ENCODE results near the gene G6PC1.
"Not testable (repeated sequence)": the region's sequence is repeated elsewhere in the genome, so short reads cannot be mapped to it uniquely, and the experiment has no call there.

G6PC1 gene

DNA sequence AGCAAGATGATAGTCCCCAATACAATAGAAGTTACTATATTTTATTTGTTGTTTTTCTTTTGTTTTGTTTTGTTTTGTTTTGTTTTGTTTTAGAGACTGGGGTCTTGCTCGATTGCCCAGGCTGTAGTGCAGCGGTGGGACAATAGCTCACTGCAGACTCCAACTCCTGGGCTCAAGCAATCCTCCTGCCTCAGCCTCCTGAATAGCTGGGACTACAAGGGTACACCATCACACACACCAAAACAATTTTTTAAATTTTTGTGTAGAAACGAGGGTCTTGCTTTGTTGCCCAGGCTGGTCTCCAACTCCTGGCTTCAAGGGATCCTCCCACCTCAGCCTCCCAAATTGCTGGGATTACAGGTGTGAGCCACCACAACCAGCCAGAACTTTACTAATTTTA lies 618 bp upstream of the G6PC1 start:
- not testable (repeated sequence) for H3K4me1 ChIP-seq (ENCODE audit: control insufficient read depth in 2 of 2, insufficient read depth in 1 of 2, low read depth in 1 of 2, low read length in 2 of 2); H3K18ac ChIP-seq (ENCODE audit: low read length); H4K8ac ChIP-seq (ENCODE audit: low read depth, low read length); H3K9ac ChIP-seq (ENCODE audit: low read depth, low read length, poor library complexity); H2AFZ ChIP-seq (ENCODE audit: low read length); H2BK120ac ChIP-seq (ENCODE audit: low read depth, low read length); H2AK5ac ChIP-seq (ENCODE audit: low read depth, low read length); H2BK15ac ChIP-seq (ENCODE audit: low read length); H3K14ac ChIP-seq (ENCODE audit: low read length); H3K36me3 ChIP-seq (replicated peaks in 1 of 2; ENCODE audit: control insufficient read depth in 2 of 2, insufficient read depth in 2 of 2, low read length in 2 of 2); H4K91ac ChIP-seq (ENCODE audit: low read depth, low read length, poor library complexity); H3K9me3 ChIP-seq (replicated peaks in 1 of 2; ENCODE audit: control insufficient read depth in 2 of 2, insufficient read depth in 1 of 2, low read depth in 1 of 2, low read length in 2 of 2); H3K23ac ChIP-seq (ENCODE audit: low read depth, low read length, poor library complexity); H2BK12ac ChIP-seq (ENCODE audit: low read length); H3K4me3 ChIP-seq (ENCODE audit: low read length in 2 of 2); H3K79me1 ChIP-seq (ENCODE audit: low read depth, low read length); H3K4ac ChIP-seq (ENCODE audit: low read length); H3K4me2 ChIP-seq (ENCODE audit: insufficient read depth, low read length, poor library complexity, severe bottlenecking); DNase-seq (ENCODE audit: low spot score); H2BK5ac ChIP-seq (ENCODE audit: low read length); H3K27ac ChIP-seq (replicated peaks; ENCODE audit: low read length)
- peaks cover 0 to 31% (median 0%) of the 10 kb centered on the region in 3 experiments for H3K27me3 ChIP-seq (ENCODE audit: control insufficient read depth in 3 of 3, insufficient read depth in 3 of 3, low read depth in 1 of 3, low read length in 3 of 3)
- no CpG with 5 or more reads among the region's 3 CpGs for WGBS, 2 donors (ENCODE audit: extremely low coverage in 2 of 2, insufficient read length in 2 of 2, insufficient replicate concordance in 1 of 2)

DNA sequence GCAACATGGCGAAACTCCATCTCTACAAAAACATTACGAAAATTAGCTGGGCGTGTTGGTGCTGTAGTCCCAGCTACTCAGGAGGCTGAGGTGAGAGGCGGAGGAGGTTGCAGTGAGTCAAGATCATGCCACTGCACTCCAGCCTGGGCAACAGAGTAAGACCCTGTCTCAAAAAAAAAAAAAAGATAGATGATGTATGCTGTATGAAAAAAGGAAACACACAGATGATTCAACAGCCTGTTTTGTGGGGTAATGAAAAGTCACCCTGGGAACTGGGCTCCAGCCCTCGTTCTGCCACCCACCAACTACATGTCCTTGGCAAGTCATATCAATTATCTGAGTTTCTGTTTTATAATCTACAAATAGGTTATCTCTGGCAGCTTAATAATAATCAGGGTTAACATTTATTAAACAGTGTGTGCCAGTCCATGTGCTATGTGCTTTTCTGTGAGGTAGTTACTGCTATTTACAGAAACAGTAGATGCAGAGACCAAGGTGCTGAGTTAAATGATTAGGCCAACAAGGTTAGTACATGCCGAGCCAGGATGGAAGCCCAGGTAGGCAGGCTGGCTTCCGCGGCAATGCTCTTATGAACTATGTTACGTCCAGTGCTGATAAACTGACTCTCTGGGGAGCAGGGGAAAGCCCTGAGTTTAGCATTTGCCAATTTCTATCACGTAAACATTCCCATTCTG lies 1.1 kb downstream of the G6PC1 start:
- Histone ChIP-seq H3K18ac (ENCODE audit: low read length) (no peak overlapping the region), H3K27me3 (ENCODE audit: control insufficient read depth in 3 of 3, insufficient read depth in 3 of 3, low read depth in 1 of 3, low read length in 3 of 3) (peaks cover 0 to 32% (median 0%) of the 10 kb centered on the region in 3 experiments), H3K27ac (replicated peaks; ENCODE audit: low read length) (no peak overlapping the region), H3K4me3 (ENCODE audit: low read length in 2 of 2) (no peak overlapping the region), H2BK12ac (ENCODE audit: low read length) (no peak overlapping the region), H2BK120ac (ENCODE audit: low read depth, low read length) (no peak overlapping the region), H3K79me1 (ENCODE audit: low read depth, low read length) (no peaks in the 10 kb centered on the region), H3K23ac (ENCODE audit: low read depth, low read length, poor library complexity) (no peak overlapping the region), H4K8ac (ENCODE audit: low read depth, low read length) (no peak overlapping the region), H2BK5ac (ENCODE audit: low read length) (no peak overlapping the region), H3K4ac (ENCODE audit: low read length) (no peak overlapping the region), H3K14ac (ENCODE audit: low read length) (no peak overlapping the region), H2BK15ac (ENCODE audit: low read length) (no peak overlapping the region), H3K4me1 (ENCODE audit: control insufficient read depth in 2 of 2, insufficient read depth in 1 of 2, low read depth in 1 of 2, low read length in 2 of 2) (no peaks in the 10 kb centered on the region), H2AFZ (ENCODE audit: low read length) (no peak overlapping the region), H4K91ac (ENCODE audit: low read depth, low read length, poor library complexity) (no peak overlapping the region), H3K9me3 (replicated peaks in 1 of 2; ENCODE audit: control insufficient read depth in 2 of 2, insufficient read depth in 1 of 2, low read depth in 1 of 2, low read length in 2 of 2) (no peaks in the 10 kb centered on the region), H3K36me3 (replicated peaks in 1 of 2; ENCODE audit: control insufficient read depth in 2 of 2, insufficient read depth in 2 of 2, low read length in 2 of 2) (no peaks in the 10 kb centered on the region), H3K4me2 (ENCODE audit: insufficient read depth, low read length, poor library complexity, severe bottlenecking) (no peak overlapping the region), H3K9ac (ENCODE audit: low read depth, low read length, poor library complexity) (no peak overlapping the region), H2AK5ac (ENCODE audit: low read depth, low read length) (no peak overlapping the region)
- no CpG with 5 or more reads among the region's 10 CpGs for WGBS, 2 donors (ENCODE audit: extremely low coverage in 2 of 2, insufficient read length in 2 of 2, insufficient replicate concordance in 1 of 2)
- DNase-seq (ENCODE audit: low spot score) = no peak

DNA sequence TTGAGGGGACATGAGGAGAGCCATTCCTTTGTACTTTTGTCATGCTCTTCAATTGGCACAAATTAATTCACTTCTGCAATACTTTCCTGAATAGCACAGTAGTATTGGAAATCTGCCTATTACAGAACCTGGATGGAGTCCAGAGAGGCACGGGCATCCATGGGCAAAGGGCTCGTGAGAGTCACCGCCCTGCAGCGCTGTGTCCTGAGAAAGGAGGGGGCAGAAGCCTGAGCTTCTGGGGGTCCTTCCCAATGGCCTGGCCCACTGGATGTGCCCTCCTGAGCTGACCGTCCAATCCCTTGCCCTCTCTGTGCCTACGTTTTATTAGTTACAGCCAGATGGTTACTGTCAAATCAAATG lies 3.5 kb downstream of the G6PC1 start:
- H4K91ac ChIP-seq (ENCODE audit: low read depth, low read length, poor library complexity) = no peak overlapping the region
- no peak overlapping the region for H4K8ac ChIP-seq (ENCODE audit: low read depth, low read length)
- H2BK15ac ChIP-seq (ENCODE audit: low read length) = no peak overlapping the region
- H2BK12ac ChIP-seq (ENCODE audit: low read length) = no peak overlapping the region
- H3K4me2 ChIP-seq (ENCODE audit: insufficient read depth, low read length, poor library complexity, severe bottlenecking) = no peak overlapping the region
- H3K9me3 ChIP-seq (replicated peaks in 1 of 2; ENCODE audit: control insufficient read depth in 2 of 2, insufficient read depth in 1 of 2, low read depth in 1 of 2, low read length in 2 of 2) = no peaks in the 10 kb centered on the region
- H3K18ac ChIP-seq (ENCODE audit: low read length) = no peak overlapping the region
- H3K4ac ChIP-seq (ENCODE audit: low read length) = no peak overlapping the region
- no peak overlapping the region for H3K14ac ChIP-seq (ENCODE audit: low read length)
- peaks cover 0 to 45% (median 0%) of the 10 kb centered on the region in 3 experiments for H3K27me3 ChIP-seq (ENCODE audit: control insufficient read depth in 3 of 3, insufficient read depth in 3 of 3, low read depth in 1 of 3, low read length in 3 of 3)
- no peak overlapping the region for H3K23ac ChIP-seq (ENCODE audit: low read depth, low read length, poor library complexity)
- no peak overlapping the region for H2AFZ ChIP-seq (ENCODE audit: low read length)
- WGBS, 2 donors (ENCODE audit: extremely low coverage in 2 of 2, insufficient read length in 2 of 2, insufficient replicate concordance in 1 of 2) = no CpG with 5 or more reads among the region's 6 CpGs
- H3K79me1 ChIP-seq (ENCODE audit: low read depth, low read length) = no peaks in the 10 kb centered on the region
- no peak overlapping the region for H2BK5ac ChIP-seq (ENCODE audit: low read length)
- no peak for DNase-seq (ENCODE audit: low spot score)
- H2AK5ac ChIP-seq (ENCODE audit: low read depth, low read length) = no peak overlapping the region
- no peak overlapping the region for H3K9ac ChIP-seq (ENCODE audit: low read depth, low read length, poor library complexity)
- no peak overlapping the region for H3K27ac ChIP-seq (replicated peaks; ENCODE audit: low read length)
- H3K36me3 ChIP-seq (replicated peaks in 1 of 2; ENCODE audit: control insufficient read depth in 2 of 2, insufficient read depth in 2 of 2, low read length in 2 of 2) = no peaks in the 10 kb centered on the region
- H3K4me3 ChIP-seq (ENCODE audit: low read length in 2 of 2) = no peak overlapping the region
- H2BK120ac ChIP-seq (ENCODE audit: low read depth, low read length) = no peak overlapping the region
- H3K4me1 ChIP-seq (ENCODE audit: control insufficient read depth in 2 of 2, insufficient read depth in 1 of 2, low read depth in 1 of 2, low read length in 2 of 2) = no peaks in the 10 kb centered on the region

DNA sequence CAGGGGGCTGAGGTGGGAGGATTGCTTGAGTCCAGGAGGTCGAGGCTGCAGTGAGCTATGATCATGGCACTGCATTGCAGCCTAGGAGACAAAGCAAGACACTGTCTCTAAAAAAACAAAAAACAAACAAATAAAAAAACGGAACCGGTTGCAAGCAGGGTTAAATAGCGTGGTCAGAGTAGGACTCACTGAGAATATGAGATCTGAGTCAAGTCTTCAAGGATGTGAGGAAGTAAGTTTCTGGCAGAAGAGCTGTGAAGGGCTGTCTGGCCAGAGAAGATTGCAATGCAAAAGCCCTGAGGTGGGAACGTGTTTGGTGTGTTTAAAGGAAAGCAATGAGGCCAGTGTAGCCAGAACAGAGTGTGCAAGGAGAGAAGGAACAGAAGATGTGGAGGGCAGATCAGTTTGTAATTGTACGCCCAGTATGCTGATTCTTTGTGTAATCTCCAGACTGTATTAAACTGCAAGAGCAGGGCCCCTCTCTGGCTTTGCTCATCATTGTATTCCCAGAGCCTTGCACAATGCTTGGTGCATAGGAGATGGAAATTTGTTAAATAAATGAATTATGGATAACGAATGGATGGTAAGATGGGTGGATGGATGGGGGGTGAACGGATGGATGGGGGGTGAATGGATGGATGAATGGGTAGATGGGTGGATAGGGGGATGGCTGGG lies 6.3 kb downstream of the G6PC1 start:
- Histone ChIP-seq H3K14ac (ENCODE audit: low read length) (no peak overlapping the region), H3K9me3 (replicated peaks in 1 of 2; ENCODE audit: control insufficient read depth in 2 of 2, insufficient read depth in 1 of 2, low read depth in 1 of 2, low read length in 2 of 2) (no peaks in the 10 kb centered on the region), H2AK5ac (ENCODE audit: low read depth, low read length) (no peak overlapping the region), H3K4me2 (ENCODE audit: insufficient read depth, low read length, poor library complexity, severe bottlenecking) (no peak overlapping the region), H3K23ac (ENCODE audit: low read depth, low read length, poor library complexity) (no peak overlapping the region), H2AFZ (ENCODE audit: low read length) (no peak overlapping the region), H3K9ac (ENCODE audit: low read depth, low read length, poor library complexity) (no peak overlapping the region), H3K27ac (replicated peaks; ENCODE audit: low read length) (no peak overlapping the region), H3K27me3 (ENCODE audit: control insufficient read depth in 3 of 3, insufficient read depth in 3 of 3, low read depth in 1 of 3, low read length in 3 of 3) (peaks cover 0 to 64% (median 0%) of the 10 kb centered on the region in 3 experiments), H3K4me1 (ENCODE audit: control insufficient read depth in 2 of 2, insufficient read depth in 1 of 2, low read depth in 1 of 2, low read length in 2 of 2) (no peaks in the 10 kb centered on the region), H3K79me1 (ENCODE audit: low read depth, low read length) (no peaks in the 10 kb centered on the region), H2BK15ac (ENCODE audit: low read length) (no peak overlapping the region), H4K91ac (ENCODE audit: low read depth, low read length, poor library complexity) (no peak overlapping the region), H2BK12ac (ENCODE audit: low read length) (no peak overlapping the region), H3K36me3 (replicated peaks in 1 of 2; ENCODE audit: control insufficient read depth in 2 of 2, insufficient read depth in 2 of 2, low read length in 2 of 2) (no peaks in the 10 kb centered on the region), H3K4me3 (ENCODE audit: low read length in 2 of 2) (no peak overlapping the region), H3K4ac (ENCODE audit: low read length) (no peak overlapping the region), H2BK5ac (ENCODE audit: low read length) (no peak overlapping the region), H3K18ac (ENCODE audit: low read length) (no peak overlapping the region), H4K8ac (ENCODE audit: low read depth, low read length) (no peak overlapping the region), H2BK120ac (ENCODE audit: low read depth, low read length) (no peak overlapping the region)
- no peak for DNase-seq (ENCODE audit: low spot score)
- 100% methylated on average over 2 of the region's 8 CpGs; no CpG with 5 or more reads in 1 of the 2 donors for WGBS, 2 donors (ENCODE audit: extremely low coverage in 2 of 2, insufficient read length in 2 of 2, insufficient replicate concordance in 1 of 2)
